CD4-positive, alpha-beta memory T cell (primary cell): ENCODE data around the gene MBD1. TPM values are rescaled to one million over a fixed set of nuclear protein-coding genes. Genes with fewer than 3 reads are reported as not detected.
A peak's percentile ranks its signal among the peaks of the same experiment; 100 is the strongest.

Experiments
- CTCF ChIA-PET: fragments of 350-600 bp; sonication (Branson Sonifier 250); formaldehyde crosslinking; loops from one replicate; lab custom pipeline; 2021; ENCODE audit warnings: inconsistent platforms; ENCODE audit not compliant: partially characterized antibody; lab: Charles Lee
- POLR2A ChIA-PET: fragments of 350-600 bp; sonication (Branson Sonifier 250); formaldehyde crosslinking; loops from one replicate; lab custom pipeline; 2021; ENCODE audit not compliant: partially characterized antibody; lab: Charles Lee
- DNase-seq, 5 donors: peaks; one replicate each; pipeline versions ENCODE4 v3.0.0 to v3.0.0-alpha.2; 2020 to 2022; ENCODE audit warnings: mixed read lengths in 1 of 5
- H3K27ac ChIP-seq: one replicate; pipeline ENCODE4 v1.7.0; 2013; ENCODE audit warnings: low read depth, low read length
- H3K27me3 ChIP-seq: 2 replicates; pipeline ENCODE4 v1.7.0; 2013; ENCODE audit warnings: mild to moderate bottlenecking, low read length, moderate library complexity; ENCODE audit not compliant: insufficient read depth
- H3K36me3 ChIP-seq: 2 replicates; pipeline ENCODE4 v1.7.0; 2013; ENCODE audit warnings: mild to moderate bottlenecking, low read length, moderate library complexity; ENCODE audit not compliant: insufficient read depth
- H3K4me1 ChIP-seq: 2 replicates; pipeline ENCODE4 v1.7.0; 2013; ENCODE audit warnings: mild to moderate bottlenecking, low read length, moderate library complexity; ENCODE audit not compliant: insufficient read depth
- H3K4me3 ChIP-seq, 2 donors: one replicate each; pipeline ENCODE4 v1.7.0; 2013; ENCODE audit warnings: low read length in 2 of 2, mild to moderate bottlenecking in 1 of 2
- H3K9me3 ChIP-seq, 2 donors: one replicate each; pipeline ENCODE4 v1.7.0; 2013; ENCODE audit warnings: low read length in 2 of 2, control low read depth in 1 of 2; ENCODE audit not compliant: control insufficient read depth in 1 of 2
- H3K27ac Mint-ChIP-seq, 7 donors: one replicate each; pipeline ENCODE4 v1.8.0; 2020 to 2021; ENCODE audit warnings: mixed read lengths in 7 of 7, mild to moderate bottlenecking in 6 of 7, inconsistent platforms in 3 of 7, moderate library complexity in 3 of 7
- H3K27me3 Mint-ChIP-seq, 2 donors: one replicate each; pipeline ENCODE4 v1.8.0; 2020 to 2021; ENCODE audit warnings: mixed read lengths in 2 of 2
- H3K36me3 Mint-ChIP-seq, 2 donors: one replicate each; pipeline ENCODE4 v1.8.0; 2020 to 2021; ENCODE audit warnings: mixed read lengths in 2 of 2, inconsistent platforms in 1 of 2, mild to moderate bottlenecking in 1 of 2
- H3K4me1 Mint-ChIP-seq, 4 donors: one replicate each; pipeline ENCODE4 v1.8.0; 2020 to 2021; ENCODE audit warnings: mixed read lengths in 4 of 4, mild to moderate bottlenecking in 1 of 4
- H3K4me3 Mint-ChIP-seq, 8 donors: one replicate each; pipeline ENCODE4 v1.8.0; 2020 to 2021; ENCODE audit warnings: mixed read lengths in 8 of 8, mild to moderate bottlenecking in 7 of 8, moderate library complexity in 6 of 8, inconsistent platforms in 3 of 8
- H3K9me3 Mint-ChIP-seq, 8 donors: one replicate each; pipeline ENCODE4 v1.8.0; 2020 to 2021; ENCODE audit warnings: mixed read lengths in 8 of 8, mild to moderate bottlenecking in 5 of 8, inconsistent platforms in 3 of 8, moderate library complexity in 1 of 8
- intact Hi-C: fragments of 100-400 bp; cut with micrococcal nuclease; formaldehyde crosslinking; loops from one replicate; pipeline ENCODE4 v1.15.1; 2023
- polyA plus RNA-seq, 2 donors: library from polyadenylated mRNA; unstranded; fragments of 300-500 nt; fragmentation: Illumina TruSeq; gene quantifications; one replicate each; pipeline ENCODE4 v1.2.3, GENCODE V29; 2021
- total RNA-seq, 2 experiments: library from RNA; stranded (reverse); gene quantifications; one replicate each; pipeline ENCODE4 v1.2.3, GENCODE V29; 2021

Gene MBD1
- total and polyA plus RNA-seq, 4 experiments from 2014 or later: 24.5 to 144 (median 87.1) TPM

DNA sequence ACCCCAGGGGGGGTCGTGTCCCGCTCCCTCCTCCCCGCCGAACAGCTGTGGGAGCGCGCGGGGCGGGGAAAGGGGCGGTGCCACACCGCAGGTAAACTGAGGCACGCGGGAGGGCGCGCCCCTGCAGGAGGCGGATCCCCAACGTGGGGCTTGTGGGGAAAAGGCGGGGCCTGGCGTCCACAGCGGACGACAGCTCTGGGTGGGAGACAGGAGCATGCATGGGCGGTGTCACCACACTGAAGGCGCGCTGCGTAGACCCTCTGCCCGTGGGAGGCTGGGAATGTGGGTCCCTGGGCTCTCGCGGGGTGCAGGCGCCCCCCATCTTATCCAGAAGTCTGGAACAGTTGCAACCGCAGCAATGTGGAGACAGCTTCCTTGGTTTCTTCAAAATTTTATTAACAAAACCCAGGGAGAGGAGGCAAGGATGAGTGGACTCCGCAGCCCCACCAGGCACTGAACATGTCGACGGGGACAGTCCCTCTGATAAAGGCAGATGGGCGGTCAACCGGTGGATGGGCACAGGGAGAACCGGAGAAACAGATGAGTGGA, 723 bp upstream of the MBD1 start:
- Histone ChIP-seq H3K4me3 (peak overlapping the region; percentile 45 to 97), H3K27me3 (no peaks in the 10 kb centered on the region), H3K36me3 (peaks cover 27% of the 10 kb centered on the region), H3K9me3 (no peaks in the 10 kb centered on the region), H3K4me1 (peaks cover 43% of the 10 kb centered on the region), H3K27ac (peak overlapping the region; percentile 95)
- peak overlapping the region; percentile 96 to 99 (median 98) for H3K4me3 Mint-ChIP-seq
- peaks cover 31 to 73% of the 10 kb centered on the region in 2 donors for H3K36me3 Mint-ChIP-seq
- POLR2A ChIA-PET: interaction anchor here (0.7 to 3.7 kb wide), 11 partner anchors 9 to 1342 kb away, joined by 3 to 68 read pairs (median 6); partner anchors contain the start of genes C18orf32, CFAP53, SKA1 and SMAD4
- peaks cover 37 to 66% (median 52%) of the 10 kb centered on the region in 4 donors for H3K4me1 Mint-ChIP-seq
- CTCF ChIA-PET: interaction anchor here (0.6 to 2.3 kb wide), 8 partner anchors 8 to 75 kb away, joined by 3 to 19 read pairs (median 6); partner anchors contain the start of gene CFAP53
- intact Hi-C loops: loop anchor here (1.0 to 10.0 kb wide), 7 partner anchors 16 to 1337 kb away; partner anchors contain the start of genes CFAP53, ME2, RPL17 and SKA1
- no peaks in the 10 kb centered on the region for H3K27me3 Mint-ChIP-seq
- peaks cover 0 to 2% (median 0%) of the 10 kb centered on the region in 8 donors for H3K9me3 Mint-ChIP-seq
- peak overlapping the region in 6 of 7 donors; percentile 88 to 99 (median 98) for H3K27ac Mint-ChIP-seq
- peak in 1 of 5 donors; percentile 58 for DNase-seq

DNA sequence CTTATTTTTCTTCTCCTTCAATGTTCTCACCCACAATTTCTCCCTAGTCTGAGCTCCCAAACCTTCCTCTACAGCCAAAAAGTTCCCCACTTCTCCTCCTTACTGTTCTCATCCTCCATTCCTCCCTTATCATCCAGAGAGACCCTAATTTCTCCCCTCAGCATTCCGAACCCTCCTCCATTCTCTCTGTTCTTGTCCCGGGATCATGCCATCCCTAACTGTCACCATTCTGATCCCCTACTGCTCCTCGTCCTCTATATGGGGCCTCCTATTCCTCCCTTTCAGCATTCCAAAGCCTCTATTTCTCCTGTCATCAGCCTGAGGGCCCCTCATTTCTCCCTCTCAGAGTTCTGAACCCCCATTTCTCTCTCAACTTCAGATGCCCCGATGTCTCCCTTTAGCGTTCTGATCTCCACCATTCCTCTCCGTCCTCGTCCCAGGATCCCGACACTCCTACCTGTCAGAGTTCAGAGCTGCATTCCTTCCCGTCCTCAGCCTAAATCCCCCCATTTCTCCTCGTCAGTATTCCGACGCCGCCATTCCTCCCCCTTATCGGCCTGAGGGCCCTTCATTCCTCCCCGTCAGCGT, 522 bp downstream of the MBD1 start:
- peaks cover 27 to 54% (median 43%) of the 10 kb centered on the region in 4 donors for H3K4me1 Mint-ChIP-seq
- intact Hi-C loops: loop anchor here (1.0 to 10.0 kb wide), 7 partner anchors 14 to 1336 kb away; partner anchors contain the start of genes CFAP53, ME2, RPL17 and SKA1
- DNase-seq: no peak
- no peaks in the 10 kb centered on the region for H3K9me3 ChIP-seq
- peak overlapping the region; percentile 96 to 99 (median 98) for H3K4me3 Mint-ChIP-seq
- POLR2A ChIA-PET: interaction anchor here (1.2 to 3.7 kb wide), 8 partner anchors 9 to 793 kb away, joined by 3 to 68 read pairs (median 6); partner anchors contain the start of genes C18orf32, CFAP53 and SKA1
- H3K27ac Mint-ChIP-seq: peak overlapping the region; percentile 88 to 99 (median 98)
- no peaks in the 10 kb centered on the region for H3K27me3 ChIP-seq
- peak overlapping the region; percentile 45 to 97 for H3K4me3 ChIP-seq
- peaks cover 0 to 2% (median 0%) of the 10 kb centered on the region in 8 donors for H3K9me3 Mint-ChIP-seq
- H3K4me1 ChIP-seq: peaks cover 32% of the 10 kb centered on the region
- CTCF ChIA-PET: interaction anchor here (1.2 to 2.3 kb wide), 6 partner anchors 9 to 76 kb away, joined by 3 to 19 read pairs (median 8); partner anchors contain the start of gene CFAP53
- H3K27me3 Mint-ChIP-seq: no peaks in the 10 kb centered on the region
- peaks cover 40 to 74% of the 10 kb centered on the region in 2 donors for H3K36me3 Mint-ChIP-seq
- peaks cover 39% of the 10 kb centered on the region for H3K36me3 ChIP-seq
- peak overlapping the region; percentile 95 for H3K27ac ChIP-seq

DNA sequence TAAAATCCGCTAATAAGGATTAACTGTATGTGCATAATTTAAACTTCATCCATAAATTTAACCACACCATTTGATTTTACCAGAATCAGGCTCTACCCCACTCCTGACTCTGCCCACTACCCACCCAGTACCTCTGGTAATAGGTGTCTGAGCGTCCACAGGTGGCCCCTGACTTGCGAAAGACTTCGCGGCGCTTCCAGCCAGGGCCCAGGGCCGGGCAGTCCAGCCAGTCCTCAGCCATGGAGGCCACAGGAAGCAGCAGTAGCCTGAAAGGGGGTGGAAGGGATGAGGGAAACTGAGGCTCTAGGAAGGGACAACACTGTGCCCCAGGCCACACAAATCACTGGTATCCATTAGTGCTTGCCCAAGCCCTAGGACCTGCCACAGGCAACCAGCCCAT, 1.6 kb downstream of the MBD1 start:
- intact Hi-C loops: loop anchor here (2.0 to 10.0 kb wide), 2 partner anchors 599 to 1335 kb away; partner anchors contain the start of gene ME2
- Mint-ChIP-seq H3K4me1 (peaks cover 28 to 52% (median 39%) of the 10 kb centered on the region in 4 donors), H3K36me3 (peaks cover 46 to 75% of the 10 kb centered on the region in 2 donors), H3K4me3 (peak overlapping the region in 7 of 8 donors; percentile 96 to 98 (median 97)), H3K9me3 (peaks cover 0 to 2% (median 0%) of the 10 kb centered on the region in 8 donors), H3K27ac (peak overlapping the region; percentile 65 to 99 (median 98)), H3K27me3 (no peaks in the 10 kb centered on the region)
- ChIA-PET POLR2A (interaction anchor here (1.7 to 1.9 kb wide), 2 partner anchors 8 to 14 kb away, joined by 4 to 6 read pairs; partner anchors contain the start of gene CFAP53), CTCF (interaction anchor here (1.1 to 2.4 kb wide), 3 partner anchors 10 to 13 kb away, joined by 3 to 12 read pairs (median 10); partner anchors contain the start of gene CFAP53)
- DNase-seq: no peak
- Histone ChIP-seq H3K9me3 (no peaks in the 10 kb centered on the region), H3K36me3 (peaks cover 46% of the 10 kb centered on the region), H3K27ac (peak overlapping the region; percentile 95), H3K4me3 (peak overlapping the region in 1 of 2 donors; percentile 97), H3K4me1 (peaks cover 32% of the 10 kb centered on the region), H3K27me3 (no peaks in the 10 kb centered on the region)

DNA sequence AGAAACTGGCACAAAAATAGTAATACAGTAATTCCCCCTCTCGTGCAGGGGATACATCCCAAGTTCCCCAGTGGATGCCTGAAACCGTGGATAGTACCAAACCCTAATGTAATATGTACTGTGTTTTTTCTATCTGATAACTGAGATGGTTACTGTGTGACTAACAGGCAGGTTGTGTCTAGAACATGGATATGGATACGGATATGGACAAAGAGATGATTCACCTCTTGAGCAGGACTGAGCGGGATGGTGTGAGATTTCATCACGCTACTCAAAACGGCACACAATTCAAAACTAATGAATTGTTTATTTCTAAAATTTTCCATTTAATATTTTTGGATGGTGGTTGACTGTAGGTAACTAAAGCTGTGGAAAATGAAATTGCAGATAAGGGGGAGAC, 3.4 kb downstream of the MBD1 start:
- ChIA-PET CTCF (interaction anchor here (0.8 to 2.4 kb wide), 3 partner anchors 8 to 11 kb away, joined by 4 to 12 read pairs (median 10); partner anchors contain the start of gene CFAP53), POLR2A (interaction anchor here (1.4 to 1.9 kb wide), 2 partner anchors 10 kb away, joined by 3 to 4 read pairs; no protein-coding TSS in a partner anchor)
- Mint-ChIP-seq H3K9me3 (no peaks in the 10 kb centered on the region), H3K4me3 (peak overlapping the region in 1 of 8 donors; percentile 27), H3K4me1 (peaks cover 24 to 45% (median 32%) of the 10 kb centered on the region in 4 donors), H3K27ac (peak overlapping the region in 1 of 7 donors; percentile 46), H3K27me3 (no peaks in the 10 kb centered on the region), H3K36me3 (peaks cover 43 to 73% of the 10 kb centered on the region in 2 donors)
- Histone ChIP-seq H3K4me3 (no peak overlapping the region), H3K4me1 (peaks cover 32% of the 10 kb centered on the region), H3K27ac (no peak overlapping the region), H3K27me3 (no peaks in the 10 kb centered on the region), H3K9me3 (no peaks in the 10 kb centered on the region), H3K36me3 (peaks cover 46% of the 10 kb centered on the region)
- intact Hi-C loops: no loop called here
- no peak for DNase-seq

DNA sequence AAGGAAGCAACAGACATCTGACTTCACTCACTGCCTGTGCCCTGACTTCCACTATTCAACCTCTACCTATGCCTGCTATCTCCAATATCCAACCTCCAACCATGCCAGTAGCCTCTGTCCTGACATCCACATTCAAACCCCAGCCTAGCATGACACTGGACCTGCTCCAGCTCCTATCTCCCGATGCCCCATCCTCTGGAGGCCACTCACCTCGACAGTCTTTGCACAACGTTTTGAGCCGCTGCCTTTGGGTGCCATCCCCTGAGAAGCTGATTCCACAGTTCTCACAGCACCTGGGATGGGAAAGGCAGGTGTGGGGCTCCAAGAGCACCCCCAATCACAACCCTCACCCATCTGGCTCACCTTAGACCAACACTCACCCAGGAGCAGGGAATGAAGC, 4.9 kb downstream of the MBD1 start:
- Mint-ChIP-seq H3K27me3 (no peaks in the 10 kb centered on the region), H3K9me3 (no peaks in the 10 kb centered on the region), H3K4me3 (no peak overlapping the region), H3K4me1 (peaks cover 23 to 32% (median 26%) of the 10 kb centered on the region in 4 donors), H3K27ac (peak overlapping the region in 2 of 7 donors; percentile 45 to 58), H3K36me3 (peaks cover 47 to 75% of the 10 kb centered on the region in 2 donors)
- no peak for DNase-seq
- POLR2A ChIA-PET: interaction anchor here (0.7 kb wide), 1 partner anchor 10 kb away, joined by 4 read pairs; the partner anchor contains the start of gene CFAP53
- Histone ChIP-seq H3K4me3 (no peak overlapping the region), H3K36me3 (peaks cover 60% of the 10 kb centered on the region), H3K27ac (no peak overlapping the region), H3K9me3 (no peaks in the 10 kb centered on the region), H3K4me1 (peaks cover 24% of the 10 kb centered on the region), H3K27me3 (no peaks in the 10 kb centered on the region)
- CTCF ChIA-PET: no interaction called here
- intact Hi-C loops: no loop called here

DNA sequence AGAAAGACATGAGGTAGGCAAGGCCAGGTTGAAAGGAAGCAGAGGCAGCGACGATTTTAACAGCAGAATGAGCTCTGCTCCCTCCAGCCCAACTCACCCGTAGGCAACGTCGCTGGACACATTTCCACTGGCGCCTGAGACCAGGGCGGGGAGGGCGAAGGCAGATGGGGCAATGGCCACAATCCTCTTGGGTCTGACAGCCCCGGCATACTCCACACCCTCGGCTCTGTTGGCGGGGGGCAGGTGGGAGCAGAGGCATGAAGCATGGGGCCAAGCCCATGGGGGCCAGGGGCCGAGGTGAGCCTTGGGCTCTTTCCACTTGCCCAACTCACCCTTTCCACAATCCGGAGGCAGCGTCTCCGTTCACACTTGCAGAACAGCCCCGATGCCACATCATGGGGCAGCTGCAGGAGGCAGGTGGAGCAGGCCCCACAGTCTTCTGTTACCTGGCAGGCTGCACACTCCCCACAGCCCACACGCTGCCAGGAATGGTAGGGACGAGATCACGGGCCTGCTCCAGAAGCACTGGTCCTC, 5.8 kb downstream of the MBD1 start:
- POLR2A ChIA-PET: no interaction called here
- CTCF ChIA-PET: no interaction called here
- Histone ChIP-seq H3K27me3 (no peaks in the 10 kb centered on the region), H3K9me3 (no peaks in the 10 kb centered on the region), H3K4me3 (no peak overlapping the region), H3K4me1 (peaks cover 20% of the 10 kb centered on the region), H3K27ac (no peak overlapping the region), H3K36me3 (peaks cover 63% of the 10 kb centered on the region)
- Mint-ChIP-seq H3K27ac (peak overlapping the region in 2 of 7 donors; percentile 61 to 87), H3K9me3 (no peaks in the 10 kb centered on the region), H3K4me3 (no peak overlapping the region), H3K36me3 (peaks cover 51 to 74% of the 10 kb centered on the region in 2 donors), H3K27me3 (no peaks in the 10 kb centered on the region), H3K4me1 (peaks cover 15 to 23% (median 19%) of the 10 kb centered on the region in 4 donors)
- no peak for DNase-seq
- intact Hi-C loops: no loop called here
